ENCODE measurements around the gene KRT6A. TPM values are rescaled to one million over a fixed set of nuclear protein-coding genes. Genes with fewer than 3 reads are reported as not detected.

KRT6A gene
- total and polyA plus RNA-seq, 10 of the 15 experiments (the other 5 are each of a cell fraction or from before 2014, with no cell fraction given), result 0.96 TPM; not detected in 9

DNA sequence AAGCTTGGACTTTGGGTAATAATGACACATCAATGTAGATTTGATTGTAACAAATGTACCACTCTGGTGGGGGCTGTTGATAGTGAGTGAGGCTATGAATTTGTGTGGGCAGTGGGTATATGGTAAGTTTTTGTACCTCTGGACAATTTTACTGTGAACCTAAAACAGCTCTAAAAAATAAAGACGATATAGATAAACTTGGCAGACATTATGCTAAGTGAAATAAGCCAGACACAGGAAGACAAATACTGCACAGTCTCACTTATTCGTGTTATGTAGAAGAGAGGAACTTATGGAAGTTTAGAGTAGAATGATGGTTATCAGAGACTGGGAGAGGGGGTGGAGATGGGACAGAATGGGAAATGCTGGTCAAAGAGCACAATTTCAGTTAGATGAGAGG lies 28.2 kb downstream of the KRT6A start (continued):
- TF ChIP-seq BACH1 (IDR thresholded peaks at IDR 0.05; ENCODE audit: borderline replicate concordance) (no peak), RELA (IDR thresholded peaks at IDR 0.05; ENCODE audit: borderline replicate concordance, partially characterized antibody) (no peak)

DNA sequence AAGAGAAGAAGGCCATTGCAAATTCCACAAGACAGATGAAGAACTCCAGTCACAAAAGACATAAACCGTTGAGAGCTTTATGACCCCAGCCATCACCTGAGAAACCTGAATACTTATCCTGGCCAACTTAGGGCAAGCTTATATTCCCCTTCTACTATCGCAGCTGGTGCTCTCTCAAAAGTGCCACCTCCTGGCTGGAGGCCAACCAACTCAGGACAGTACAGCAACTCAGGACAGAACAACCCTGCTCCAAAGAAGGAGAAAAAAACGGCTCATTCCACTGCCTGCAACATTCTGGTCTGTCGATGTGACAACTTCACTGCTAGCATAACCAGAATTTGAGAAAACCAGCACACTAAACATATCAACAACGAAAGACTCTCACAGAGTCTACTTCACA lies 31.4 kb downstream of the KRT6A start:
- ChIA-PET RAD21 (ENCODE audit: unreplicated experiment) (no interaction called here), SMC1A (ENCODE audit: uncharacterized antibody, unreplicated experiment) (no interaction called here), CTCF (interaction anchor here (1.5 kb wide), 1 partner anchor 88 kb away, joined by 3 read pairs; no protein-coding TSS in a partner anchor), POLR2A (no interaction called here)
- Histone ChIP-seq H3K27me3 (replicated peaks in 1 of 2; ENCODE audit: control insufficient read depth in 2 of 2, insufficient read depth in 2 of 2, low read length in 1 of 2) (no peaks in the 10 kb centered on the region), H3K9ac (ENCODE audit: control insufficient read depth, insufficient read depth, low read length) (no peak overlapping the region), H3K9me3 (replicated peaks; ENCODE audit: control insufficient read depth, insufficient read depth, low read length) (no peaks in the 10 kb centered on the region), H4K20me1 (ENCODE audit: control insufficient read depth, insufficient read depth) (no peaks in the 10 kb centered on the region), H3K4me3 (no peak overlapping the region), H3K27ac (ENCODE audit: control insufficient read depth, insufficient read depth) (no peak overlapping the region), H3K79me2 (ENCODE audit: control insufficient read depth, insufficient read depth, low read length) (no peaks in the 10 kb centered on the region), H2AFZ (ENCODE audit: control insufficient read depth, low read depth, low read length) (no peak overlapping the region), H3K4me2 (ENCODE audit: control insufficient read depth, insufficient read depth) (no peak overlapping the region), H3K4me1 (ENCODE audit: control insufficient read depth, insufficient read depth, low read length) (no peaks in the 10 kb centered on the region), H3K36me3 (ENCODE audit: control insufficient read depth in 2 of 2, insufficient read depth in 2 of 2, low read length in 1 of 2) (no peaks in the 10 kb centered on the region)
- no TSS peak for BruUV-seq (replicated peaks)
- FAIRE-seq, result no peak
- DNase-seq (ENCODE audit: low read depth, low spot score), result no peak
- in situ Hi-C loops (cut with MboI) (no loop called here), intact Hi-C loops (cut with micrococcal nuclease; ENCODE audit: unreplicated experiment) (no loop called here)
- TF ChIP-seq BRCA1 (IDR thresholded peaks at IDR 0.05; ENCODE audit: low read depth, low read length) (no peak), SREBF2 (IDR thresholded peaks at IDR 0.05; ENCODE audit: low read length) (no peak), ATF7 (IDR thresholded peaks at IDR 0.05; ENCODE audit: low read depth) (no peak), POLR2AphosphoS2 (IDR thresholded peaks at IDR 0.05; ENCODE audit: low read depth, low read length) (no peak), NR2C1 (IDR thresholded peaks at IDR 0.05) (no peak), SIN3A (IDR thresholded peaks at IDR 0.05; ENCODE audit: low read depth, low read length) (no peak), RELA (IDR thresholded peaks at IDR 0.05; ENCODE audit: borderline replicate concordance, partially characterized antibody) (no peak)
- TF ChIP-seq, protein P1, sequence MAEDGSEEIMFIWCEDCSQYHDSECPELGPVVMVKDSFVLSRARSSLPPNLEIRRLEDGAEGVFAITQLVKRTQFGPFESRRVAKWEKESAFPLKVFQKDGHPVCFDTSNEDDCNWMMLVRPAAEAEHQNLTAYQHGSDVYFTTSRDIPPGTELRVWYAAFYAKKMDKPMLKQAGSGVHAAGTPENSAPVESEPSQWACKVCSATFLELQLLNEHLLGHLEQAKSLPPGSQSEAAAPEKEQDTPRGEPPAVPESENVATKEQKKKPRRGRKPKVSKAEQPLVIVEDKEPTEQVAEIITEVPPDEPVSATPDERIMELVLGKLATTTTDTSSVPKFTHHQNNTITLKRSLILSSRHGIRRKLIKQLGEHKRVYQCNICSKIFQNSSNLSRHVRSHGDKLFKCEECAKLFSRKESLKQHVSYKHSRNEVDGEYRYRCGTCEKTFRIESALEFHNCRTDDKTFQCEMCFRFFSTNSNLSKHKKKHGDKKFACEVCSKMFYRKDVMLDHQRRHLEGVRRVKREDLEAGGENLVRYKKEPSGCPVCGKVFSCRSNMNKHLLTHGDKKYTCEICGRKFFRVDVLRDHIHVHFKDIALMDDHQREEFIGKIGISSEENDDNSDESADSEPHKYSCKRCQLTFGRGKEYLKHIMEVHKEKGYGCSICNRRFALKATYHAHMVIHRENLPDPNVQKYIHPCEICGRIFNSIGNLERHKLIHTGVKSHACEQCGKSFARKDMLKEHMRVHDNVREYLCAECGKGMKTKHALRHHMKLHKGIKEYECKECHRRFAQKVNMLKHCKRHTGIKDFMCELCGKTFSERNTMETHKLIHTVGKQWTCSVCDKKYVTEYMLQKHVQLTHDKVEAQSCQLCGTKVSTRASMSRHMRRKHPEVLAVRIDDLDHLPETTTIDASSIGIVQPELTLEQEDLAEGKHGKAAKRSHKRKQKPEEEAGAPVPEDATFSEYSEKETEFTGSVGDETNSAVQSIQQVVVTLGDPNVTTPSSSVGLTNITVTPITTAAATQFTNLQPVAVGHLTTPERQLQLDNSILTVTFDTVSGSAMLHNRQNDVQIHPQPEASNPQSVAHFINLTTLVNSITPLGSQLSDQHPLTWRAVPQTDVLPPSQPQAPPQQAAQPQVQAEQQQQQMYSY (CRISPR knock-in tag; IDR thresholded peaks at IDR 0.05), result no peak
- TF ChIP-seq, protein P2, sequence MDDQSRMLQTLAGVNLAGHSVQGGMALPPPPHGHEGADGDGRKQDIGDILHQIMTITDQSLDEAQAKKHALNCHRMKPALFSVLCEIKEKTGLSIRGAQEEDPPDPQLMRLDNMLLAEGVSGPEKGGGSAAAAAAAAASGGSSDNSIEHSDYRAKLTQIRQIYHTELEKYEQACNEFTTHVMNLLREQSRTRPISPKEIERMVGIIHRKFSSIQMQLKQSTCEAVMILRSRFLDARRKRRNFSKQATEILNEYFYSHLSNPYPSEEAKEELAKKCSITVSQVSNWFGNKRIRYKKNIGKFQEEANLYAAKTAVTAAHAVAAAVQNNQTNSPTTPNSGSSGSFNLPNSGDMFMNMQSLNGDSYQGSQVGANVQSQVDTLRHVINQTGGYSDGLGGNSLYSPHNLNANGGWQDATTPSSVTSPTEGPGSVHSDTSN (IDR thresholded peaks at IDR 0.05; ENCODE audit: insufficient replicate concordance, low read depth, low read length), result no peak
- TF ChIP-seq, protein P3, sequence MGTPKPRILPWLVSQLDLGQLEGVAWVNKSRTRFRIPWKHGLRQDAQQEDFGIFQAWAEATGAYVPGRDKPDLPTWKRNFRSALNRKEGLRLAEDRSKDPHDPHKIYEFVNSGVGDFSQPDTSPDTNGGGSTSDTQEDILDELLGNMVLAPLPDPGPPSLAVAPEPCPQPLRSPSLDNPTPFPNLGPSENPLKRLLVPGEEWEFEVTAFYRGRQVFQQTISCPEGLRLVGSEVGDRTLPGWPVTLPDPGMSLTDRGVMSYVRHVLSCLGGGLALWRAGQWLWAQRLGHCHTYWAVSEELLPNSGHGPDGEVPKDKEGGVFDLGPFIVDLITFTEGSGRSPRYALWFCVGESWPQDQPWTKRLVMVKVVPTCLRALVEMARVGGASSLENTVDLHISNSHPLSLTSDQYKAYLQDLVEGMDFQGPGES (IDR thresholded peaks at IDR 0.05), result no peak
- TF ChIP-seq, protein P4, sequence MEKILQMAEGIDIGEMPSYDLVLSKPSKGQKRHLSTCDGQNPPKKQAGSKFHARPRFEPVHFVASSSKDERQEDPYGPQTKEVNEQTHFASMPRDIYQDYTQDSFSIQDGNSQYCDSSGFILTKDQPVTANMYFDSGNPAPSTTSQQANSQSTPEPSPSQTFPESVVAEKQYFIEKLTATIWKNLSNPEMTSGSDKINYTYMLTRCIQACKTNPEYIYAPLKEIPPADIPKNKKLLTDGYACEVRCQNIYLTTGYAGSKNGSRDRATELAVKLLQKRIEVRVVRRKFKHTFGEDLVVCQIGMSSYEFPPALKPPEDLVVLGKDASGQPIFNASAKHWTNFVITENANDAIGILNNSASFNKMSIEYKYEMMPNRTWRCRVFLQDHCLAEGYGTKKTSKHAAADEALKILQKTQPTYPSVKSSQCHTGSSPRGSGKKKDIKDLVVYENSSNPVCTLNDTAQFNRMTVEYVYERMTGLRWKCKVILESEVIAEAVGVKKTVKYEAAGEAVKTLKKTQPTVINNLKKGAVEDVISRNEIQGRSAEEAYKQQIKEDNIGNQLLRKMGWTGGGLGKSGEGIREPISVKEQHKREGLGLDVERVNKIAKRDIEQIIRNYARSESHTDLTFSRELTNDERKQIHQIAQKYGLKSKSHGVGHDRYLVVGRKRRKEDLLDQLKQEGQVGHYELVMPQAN (conservative IDR thresholded peaks at IDR 0.05), result no peak
- TF ChIP-seq, protein P5, sequence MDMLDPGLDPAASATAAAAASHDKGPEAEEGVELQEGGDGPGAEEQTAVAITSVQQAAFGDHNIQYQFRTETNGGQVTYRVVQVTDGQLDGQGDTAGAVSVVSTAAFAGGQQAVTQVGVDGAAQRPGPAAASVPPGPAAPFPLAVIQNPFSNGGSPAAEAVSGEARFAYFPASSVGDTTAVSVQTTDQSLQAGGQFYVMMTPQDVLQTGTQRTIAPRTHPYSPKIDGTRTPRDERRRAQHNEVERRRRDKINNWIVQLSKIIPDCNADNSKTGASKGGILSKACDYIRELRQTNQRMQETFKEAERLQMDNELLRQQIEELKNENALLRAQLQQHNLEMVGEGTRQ (IDR thresholded peaks at IDR 0.05; ENCODE audit: borderline replicate concordance, low read depth, low read length), result no peak
- no peak for ATAC-seq
- 8% methylated on average over 5 of the region's 5 CpGs for WGBS (ENCODE audit: insufficient coverage, insufficient replicate concordance, low lambda C conversion rate, missing lambda C conversion rate)

Measured in GM12878 (cell line).